HT-29 (cell line): ENCODE data around the gene RASL10B. TPM values are rescaled to one million over a fixed set of nuclear protein-coding genes. Genes with fewer than 3 reads are reported as not detected.

ENCODE experiments used
- DNase-seq: peaks from one replicate; pipeline ENCODE4 v3.0.0-alpha.2; 2015; ENCODE audit warnings: low spot score
- total RNA-seq: library from RNA; depleted of rRNA; stranded (reverse); fragments of >200 nt; shearing (Covaris generic); gene quantifications from 2 replicates; pipeline ENCODE4 v1.2.3, GENCODE V29; 2014

The RASL10B gene
- total RNA-seq, 1 experiment from 2014 or later = 7.5 TPM

DNA sequence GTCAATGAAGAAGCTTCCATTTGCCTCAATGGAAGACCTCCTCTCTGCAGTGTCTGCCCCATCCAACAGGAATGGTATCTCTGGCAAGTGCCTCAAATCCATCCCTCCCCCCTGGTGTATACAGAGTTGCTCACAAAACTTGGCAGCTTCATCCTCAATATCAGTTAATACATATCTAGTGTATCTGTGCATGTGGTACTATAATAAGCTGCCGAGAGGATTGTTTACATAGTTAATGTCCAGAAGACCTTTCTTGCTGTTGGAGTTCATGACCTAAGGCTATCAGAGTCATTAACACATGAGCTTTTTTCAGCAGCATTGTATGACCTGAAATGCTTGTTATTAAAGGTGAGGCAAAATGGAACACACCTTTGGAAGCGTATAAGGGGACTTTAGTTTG, 14.0 kb upstream of the RASL10B start:
- no peak for DNase-seq

DNA sequence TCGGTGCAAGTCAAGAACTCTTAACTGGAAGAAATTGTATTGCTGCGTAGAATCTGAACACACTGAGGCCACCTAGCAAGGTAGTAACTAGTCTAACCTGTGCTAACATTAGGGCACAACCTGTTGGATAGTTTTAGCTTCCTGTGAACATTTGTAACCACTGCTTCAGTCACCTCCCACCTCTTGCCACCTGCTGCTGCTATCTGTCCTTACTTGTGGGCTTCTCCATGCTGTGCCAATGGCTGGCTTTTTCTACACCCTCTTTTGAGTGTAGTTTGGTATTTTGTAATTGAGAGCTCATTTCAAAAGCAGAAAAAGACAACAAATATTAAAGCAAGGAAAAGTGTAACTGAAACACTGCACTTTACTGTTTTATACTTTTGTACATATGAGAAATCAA, 7.7 kb upstream of the RASL10B start:
- no peak for DNase-seq

DNA sequence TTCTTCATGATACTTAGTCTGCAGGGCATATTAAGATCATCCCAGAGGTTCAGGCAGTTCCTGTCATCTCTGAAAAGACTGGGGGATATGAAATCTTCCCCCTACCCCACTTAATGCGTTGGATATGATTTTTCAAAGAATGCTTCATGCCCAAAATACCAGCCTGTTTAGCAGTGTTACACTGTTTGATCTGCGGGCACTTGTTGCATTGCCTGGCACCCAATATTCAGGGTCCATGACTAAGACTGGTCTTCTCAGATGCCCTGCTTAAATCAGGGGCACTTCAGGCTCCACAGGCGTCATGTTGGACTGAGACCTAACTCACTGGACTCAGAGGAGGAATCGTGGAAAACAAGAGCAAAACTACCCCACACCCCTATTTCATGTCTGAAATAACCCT, 6.4 kb upstream of the RASL10B start:
- DNase-seq = no peak

DNA sequence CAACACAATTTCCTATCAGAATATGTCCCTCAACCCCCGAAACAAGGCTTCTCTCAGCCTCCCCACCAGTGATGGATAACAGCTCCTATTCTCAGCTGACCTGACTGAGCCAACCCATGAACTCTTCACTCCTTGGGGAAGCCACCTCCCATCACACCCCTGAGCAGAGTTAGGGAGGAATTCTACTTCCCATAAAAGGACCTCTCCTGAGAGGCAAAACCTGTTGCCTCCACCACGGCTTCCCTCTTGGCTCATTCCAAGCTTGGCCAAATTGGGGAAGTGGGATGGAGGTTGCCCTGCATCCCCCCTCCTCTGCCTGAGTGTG, 5.7 kb upstream of the RASL10B start:
- no peak for DNase-seq

DNA sequence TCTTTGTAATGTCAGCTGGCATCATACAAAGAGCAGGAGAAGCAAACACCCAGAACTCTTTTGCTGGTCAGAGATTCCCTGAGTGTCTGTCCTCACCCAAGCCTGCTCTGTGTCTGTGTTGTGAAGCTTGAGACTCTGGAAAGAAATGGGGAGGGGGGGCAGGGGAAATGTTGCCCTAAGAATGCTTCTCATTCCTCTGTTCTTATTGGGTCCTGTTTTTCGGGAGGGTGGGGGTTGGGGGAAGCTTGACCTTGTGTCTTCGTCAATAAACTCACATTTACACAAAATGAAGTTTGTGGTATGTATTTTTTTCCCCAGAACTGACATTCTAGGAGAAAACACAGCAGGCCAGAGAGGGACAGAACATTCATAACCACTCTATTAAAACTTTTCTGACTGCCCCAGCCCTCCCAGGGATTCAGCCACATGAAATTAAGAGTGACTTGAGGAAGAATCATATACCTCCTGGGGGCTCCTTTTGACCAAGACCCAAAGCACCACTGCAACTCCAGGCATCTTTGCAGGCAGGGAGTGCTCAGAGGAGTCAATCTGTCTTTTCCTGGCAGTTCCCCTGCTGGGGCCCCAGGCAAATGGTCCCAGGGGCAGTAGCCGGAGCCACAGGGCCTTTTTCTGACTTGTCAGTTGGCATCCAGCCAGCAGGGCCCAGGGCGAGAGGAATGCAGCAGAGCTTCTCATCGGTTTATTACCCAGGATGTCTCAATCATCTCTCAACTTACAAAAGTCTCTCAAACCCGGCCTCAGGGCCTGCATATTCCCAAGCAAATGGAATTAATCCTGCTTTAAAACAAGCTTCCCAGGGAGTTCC, 5.1 kb upstream of the RASL10B start:
- peak; percentile 48 for DNase-seq

DNA sequence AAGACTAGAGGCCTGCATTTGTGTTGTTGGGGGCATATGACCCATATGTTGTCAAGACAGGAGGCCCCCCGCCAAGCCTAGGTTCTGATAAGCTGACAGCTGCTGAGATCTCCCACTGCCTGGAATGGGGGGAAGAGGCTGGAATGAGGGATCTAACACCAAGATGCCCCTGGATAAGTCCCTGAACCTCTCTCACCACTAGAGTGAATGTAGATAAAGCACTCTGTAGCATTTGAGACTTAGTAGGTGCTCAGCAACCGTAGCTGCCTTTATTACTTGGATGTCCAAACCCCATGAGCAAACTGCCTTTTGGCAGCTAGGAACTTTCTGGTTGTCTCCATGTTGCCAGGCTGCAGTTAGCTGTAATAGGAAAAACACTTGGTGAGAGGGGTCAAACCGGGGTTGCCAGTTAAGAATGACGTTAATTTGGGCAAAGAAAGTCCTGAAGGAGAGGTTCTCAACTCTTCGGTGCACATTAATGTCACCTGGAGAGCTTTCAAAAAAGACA, 4.4 kb upstream of the RASL10B start:
- no peak for DNase-seq

DNA sequence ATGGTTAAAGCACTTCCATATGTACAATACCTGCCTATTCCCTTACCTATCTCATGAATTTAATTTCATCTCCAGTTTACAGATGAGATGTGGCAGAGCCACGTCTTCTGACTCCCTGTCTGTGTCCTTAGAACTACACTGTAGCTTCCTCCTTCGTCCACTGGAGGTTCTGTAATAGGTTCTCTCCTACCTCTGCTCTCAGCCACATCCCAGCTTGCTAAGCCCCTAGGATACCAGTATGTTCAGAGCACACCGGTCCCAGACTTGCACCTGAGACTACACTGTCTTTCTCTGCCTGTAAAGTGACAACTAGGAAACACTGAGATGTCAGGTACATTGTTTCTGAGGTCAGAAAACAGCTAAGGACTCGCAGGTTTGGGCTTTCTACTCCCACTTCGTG, 3.8 kb upstream of the RASL10B start:
- DNase-seq = no peak

DNA sequence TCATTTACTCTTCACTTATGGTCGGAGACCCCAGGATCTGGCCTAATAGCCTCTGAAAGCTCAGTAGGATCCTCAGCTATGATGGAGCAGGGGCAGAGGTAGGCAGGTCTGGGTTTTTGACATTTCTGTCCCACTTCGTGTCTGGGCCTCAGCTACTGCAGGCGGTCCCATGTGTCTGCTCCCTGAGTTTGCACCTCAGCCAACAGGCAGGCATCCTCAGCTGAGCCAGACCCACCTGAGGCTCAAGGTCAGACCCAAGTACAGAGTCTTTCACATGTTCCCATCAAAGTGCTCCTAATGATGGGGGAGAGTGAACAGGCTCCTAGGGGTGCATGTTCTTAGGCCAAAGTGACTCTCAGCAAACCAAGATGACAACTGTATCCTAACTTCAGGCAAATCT, 2.9 kb upstream of the RASL10B start:
- no peak for DNase-seq

DNA sequence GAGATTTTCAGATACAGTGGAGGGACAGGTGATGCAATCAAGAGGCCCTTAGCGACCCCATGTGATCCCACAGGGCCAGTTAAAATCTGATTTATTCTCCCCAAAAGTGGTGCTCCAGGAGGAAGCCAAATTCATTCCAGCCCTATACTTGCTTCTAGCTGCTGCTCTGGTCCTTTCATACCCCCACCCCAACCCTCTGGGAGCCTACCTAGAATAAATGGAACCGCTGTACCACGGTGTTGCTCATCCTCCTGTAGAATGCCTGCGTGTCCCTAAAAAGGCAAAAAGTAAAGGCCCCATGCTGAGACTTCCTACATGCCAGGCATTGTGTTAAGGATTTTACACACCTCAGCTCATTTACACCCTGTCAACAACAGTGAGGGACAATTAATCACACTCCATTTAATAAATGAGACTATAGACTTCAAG, 2.0 kb upstream of the RASL10B start:
- DNase-seq = no peak

DNA sequence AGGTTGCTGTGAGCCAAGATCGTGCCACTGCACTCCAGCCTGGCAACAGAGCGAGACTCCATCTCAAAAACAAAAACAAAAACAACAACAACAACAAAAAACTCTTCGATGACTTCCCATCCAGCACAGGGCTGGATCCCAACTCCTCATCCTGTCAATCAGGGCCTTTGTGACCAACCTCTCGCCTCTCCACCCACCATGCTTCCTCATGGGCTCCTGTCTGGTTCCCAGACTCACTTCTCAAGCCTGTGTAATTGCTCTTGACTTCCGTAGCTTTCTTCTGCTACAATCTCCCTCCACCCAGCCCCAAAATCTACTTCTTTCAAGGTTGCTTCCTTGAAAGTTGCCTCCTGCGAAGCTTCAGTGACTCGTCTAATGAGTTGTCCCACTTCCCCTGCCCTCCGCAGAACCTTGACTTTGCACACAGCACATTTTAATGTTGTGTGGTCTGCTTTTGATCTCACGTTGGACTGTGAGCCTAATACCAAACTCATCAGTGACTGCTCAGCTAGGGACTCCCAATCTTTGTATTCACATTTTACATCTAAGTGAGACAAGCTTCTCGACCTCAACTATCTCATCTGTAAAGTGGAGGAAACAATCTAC, 936 bp upstream of the RASL10B start:
- DNase-seq = no peak

DNA sequence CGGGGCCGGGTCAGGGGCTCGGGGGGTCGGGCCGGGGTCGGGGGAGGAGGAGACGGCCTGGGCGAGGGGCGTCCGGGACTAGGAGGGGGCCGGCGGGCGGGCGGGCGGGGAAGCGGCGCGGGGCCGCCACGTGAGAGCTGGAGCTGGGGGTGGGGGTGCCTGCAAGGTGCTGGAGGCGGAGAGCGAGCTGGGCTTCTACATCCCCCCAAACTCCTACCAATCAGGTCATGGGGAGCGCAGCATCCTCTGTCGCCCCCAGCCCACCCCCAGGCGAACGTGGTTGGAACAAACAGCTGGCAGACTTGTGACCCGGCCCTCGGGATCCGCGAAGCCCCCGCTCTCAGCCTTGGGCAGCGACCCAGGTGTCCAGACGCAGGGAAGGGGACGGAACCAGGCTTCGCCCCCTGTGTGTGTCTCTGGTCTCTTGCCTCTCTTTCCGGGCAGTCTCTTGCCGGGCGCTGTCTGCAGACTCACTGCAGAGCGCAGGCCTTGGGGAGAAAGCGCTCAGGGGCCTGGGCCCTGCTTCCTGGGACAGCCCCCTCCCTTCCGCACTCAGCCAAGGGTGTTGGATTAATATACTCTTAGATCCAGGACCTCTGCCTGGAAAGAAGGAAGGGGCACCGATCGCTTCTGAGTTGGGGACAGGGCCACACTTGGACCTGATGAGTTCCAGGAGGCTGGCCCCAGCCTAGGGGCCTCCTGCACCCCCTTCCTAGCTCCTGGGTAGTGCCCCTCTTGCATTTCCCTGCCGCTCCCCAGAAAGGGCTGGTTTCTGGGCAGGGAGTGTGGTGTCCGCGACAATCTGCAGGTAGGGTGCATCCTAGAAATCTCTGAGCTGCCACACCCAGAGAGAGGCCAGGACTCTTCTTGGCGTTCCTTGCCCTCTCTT, 722 bp downstream of the RASL10B start:
- no peak for DNase-seq

DNA sequence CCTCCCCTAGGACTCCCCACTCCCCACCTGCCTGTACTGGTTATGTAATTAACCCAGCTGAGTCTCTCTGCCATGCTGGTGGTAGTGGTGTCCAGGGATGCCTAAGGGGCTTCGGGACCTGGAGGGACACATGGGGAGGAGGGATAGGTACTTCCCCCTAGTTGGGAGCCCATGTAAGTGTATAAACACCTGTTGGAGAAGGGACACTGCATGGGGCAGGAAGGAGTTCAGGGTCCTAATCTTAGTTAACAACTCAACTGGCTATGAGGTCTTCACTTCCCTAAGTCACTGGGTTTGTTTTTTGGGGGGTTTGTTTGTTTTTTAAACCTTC, 1.3 kb downstream of the RASL10B start:
- no peak for DNase-seq

DNA sequence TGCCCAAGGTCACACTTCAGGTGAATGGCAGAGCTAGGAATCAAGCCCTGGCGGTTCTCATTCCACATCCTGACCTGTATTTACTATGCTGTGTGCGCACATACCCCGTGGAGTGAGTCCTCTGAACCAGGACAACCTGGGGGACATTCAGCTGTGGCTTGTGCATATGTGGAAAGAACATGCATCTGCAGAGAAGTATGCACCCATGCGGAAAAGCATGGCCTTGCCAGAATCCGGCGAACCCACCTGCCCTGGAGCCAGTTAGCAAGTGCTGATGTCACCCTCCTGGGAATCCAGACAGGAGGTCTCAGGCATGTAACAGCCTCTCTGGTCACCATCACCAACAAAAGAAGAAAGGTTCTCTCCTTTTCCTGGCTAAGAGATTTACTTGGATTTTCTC, 1.9 kb downstream of the RASL10B start:
- DNase-seq = no peak

DNA sequence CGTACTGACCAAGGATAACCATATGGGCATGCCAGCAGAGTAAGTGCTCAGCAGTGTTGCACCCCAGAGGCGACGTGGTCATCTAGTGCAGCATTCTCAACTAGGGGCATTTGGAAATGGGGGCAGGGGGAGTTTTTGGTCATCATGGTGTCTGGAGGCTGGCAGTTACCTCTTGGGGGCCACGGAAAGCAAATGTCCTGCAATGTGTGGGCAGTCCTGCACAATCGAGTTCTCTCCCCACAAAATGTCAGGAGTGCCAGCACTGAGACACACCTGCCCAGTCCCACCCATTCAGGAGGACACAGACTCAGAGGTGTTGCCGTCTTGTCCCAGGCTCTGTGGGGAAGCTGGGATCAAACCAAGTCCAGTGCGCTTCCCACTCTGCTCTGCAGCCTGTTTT, 3.0 kb downstream of the RASL10B start:
- DNase-seq = no peak

DNA sequence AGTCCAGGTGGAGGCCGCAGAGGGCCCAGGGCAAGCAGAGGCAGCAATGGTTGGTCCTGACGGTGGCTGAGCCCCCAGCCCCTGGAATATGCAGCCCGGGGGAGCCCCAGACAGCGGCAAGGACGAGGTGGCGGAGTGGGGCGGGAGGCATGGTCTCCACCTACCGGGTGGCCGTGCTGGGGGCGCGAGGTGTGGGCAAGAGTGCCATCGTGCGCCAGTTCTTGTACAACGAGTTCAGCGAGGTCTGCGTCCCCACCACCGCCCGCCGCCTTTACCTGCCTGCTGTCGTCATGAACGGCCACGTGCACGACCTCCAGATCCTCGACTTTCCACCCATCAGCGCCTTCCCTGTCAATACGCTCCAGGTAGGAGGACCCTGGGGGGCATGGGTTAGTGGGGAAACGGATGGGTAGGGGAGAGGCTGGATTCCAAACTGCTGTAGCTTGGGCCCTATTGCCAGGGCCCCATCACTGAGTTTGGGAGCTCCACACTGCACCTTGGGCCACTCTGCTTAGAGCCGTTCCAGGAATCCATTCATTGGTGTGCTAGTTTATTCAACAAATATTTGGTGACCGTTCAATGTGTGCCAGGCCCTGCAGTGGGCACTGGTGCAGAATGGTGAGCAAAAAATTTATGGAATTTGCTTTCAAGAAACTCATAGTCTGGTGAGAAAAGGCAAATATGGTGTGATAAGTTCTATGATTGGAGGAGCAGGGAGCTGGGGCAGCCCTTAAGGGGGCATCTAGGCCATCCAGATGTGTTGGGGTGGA, 3.8 kb downstream of the RASL10B start:
- DNase-seq = no peak

DNA sequence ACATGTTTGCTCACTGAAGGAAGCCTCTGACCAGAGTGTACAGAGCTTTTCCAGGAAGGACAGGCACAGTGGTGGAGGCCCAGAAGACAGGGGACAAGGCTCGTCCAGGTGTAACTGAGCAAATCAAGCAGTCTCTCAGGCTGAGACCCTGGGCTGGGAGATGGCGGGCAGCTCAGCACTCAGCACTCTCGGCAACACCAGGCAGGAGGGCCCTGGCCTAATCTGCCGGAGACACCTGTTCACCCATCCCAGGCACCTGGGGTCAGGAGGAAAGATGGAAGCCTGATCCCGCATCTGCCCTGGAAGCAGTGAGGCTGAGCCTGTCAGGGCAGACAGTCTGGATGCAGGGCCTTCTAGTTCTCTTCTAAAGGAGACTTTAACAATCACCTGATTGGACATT, 4.8 kb downstream of the RASL10B start:
- no peak for DNase-seq

DNA sequence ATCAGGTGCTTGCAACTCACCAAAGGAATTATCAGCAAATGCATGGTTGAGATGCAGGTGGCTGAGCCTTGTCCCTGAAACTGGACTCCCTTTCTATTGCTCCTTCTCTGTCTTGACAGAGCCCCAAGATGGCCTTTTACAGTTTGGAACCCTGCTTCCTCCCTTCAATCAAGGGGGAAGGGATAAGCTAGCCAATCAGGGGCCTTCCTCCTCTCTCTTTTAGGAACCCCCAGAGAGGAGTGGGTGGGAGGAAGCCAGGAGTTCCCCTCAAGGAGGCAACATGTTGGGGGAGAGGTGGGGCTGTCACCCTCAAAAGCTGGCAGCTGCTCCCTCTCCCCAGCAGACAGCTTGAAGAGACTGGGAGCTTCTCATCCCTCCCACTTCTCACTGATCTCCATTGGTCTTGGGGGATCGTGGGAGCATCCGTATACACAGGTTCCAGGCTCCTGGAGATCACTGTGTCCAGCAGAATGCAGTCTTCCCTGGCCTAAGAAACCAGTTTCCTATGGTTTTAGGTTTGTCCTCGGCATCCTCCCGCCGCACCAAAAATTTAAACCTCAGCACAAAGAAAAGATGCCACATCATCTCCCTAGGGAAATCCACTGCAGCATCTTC, 7.2 kb downstream of the RASL10B start:
- no peak for DNase-seq

DNA sequence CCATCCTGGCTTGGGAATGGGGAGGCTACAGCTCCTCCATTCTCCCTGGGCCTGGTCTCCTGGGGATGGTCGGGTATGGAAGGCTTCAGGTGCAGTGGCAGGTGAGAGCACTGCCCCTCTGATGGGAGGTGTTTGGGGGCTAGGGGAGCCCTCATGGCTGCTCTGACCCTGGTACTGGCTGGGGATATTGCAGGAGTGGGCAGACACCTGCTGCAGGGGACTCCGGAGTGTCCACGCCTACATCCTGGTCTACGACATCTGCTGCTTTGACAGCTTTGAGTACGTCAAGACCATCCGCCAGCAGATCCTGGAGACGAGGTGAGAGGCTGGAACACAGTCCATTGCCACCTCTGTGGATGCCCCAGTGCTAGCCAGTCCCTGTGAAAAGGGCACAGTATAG, 8.8 kb downstream of the RASL10B start:
- DNase-seq = no peak

DNA sequence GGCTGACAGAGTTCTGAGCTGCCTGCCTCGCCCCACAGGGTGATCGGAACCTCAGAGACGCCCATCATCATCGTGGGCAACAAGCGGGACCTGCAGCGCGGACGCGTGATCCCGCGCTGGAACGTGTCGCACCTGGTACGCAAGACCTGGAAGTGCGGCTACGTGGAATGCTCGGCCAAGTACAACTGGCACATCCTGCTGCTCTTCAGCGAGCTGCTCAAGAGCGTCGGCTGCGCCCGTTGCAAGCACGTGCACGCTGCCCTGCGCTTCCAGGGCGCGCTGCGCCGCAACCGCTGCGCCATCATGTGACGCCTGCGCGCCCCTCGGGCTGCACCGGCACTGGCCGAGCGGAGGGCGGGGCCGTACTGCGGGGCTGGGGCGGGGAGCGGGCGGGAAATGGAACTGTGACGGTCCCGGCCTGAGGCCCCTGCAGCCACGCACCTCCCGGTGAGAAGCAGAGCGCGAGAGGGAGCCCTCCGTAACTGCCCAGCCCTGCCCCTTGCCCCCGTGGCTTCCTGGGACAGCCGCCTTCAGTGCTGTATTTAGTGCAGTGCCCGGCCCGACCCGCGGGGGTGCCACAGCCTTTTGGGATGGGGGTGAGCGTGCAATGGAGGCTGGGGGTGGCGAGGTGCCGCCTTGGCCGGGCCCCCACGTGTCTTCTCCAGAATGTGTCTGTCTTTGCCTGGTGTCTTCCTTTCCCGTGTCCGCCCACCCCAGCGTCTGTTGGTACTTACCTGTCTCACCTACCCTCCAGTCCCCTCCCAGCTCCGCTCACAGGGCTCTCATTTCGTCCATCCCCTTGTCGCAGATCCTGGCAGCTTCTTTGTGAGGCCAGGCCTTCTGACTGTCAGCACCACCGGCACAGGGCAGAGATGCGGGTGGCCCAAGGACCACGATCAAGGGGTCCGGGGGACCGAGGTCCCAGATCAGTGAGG, 9.8 kb downstream of the RASL10B start:
- DNase-seq = no peak

DNA sequence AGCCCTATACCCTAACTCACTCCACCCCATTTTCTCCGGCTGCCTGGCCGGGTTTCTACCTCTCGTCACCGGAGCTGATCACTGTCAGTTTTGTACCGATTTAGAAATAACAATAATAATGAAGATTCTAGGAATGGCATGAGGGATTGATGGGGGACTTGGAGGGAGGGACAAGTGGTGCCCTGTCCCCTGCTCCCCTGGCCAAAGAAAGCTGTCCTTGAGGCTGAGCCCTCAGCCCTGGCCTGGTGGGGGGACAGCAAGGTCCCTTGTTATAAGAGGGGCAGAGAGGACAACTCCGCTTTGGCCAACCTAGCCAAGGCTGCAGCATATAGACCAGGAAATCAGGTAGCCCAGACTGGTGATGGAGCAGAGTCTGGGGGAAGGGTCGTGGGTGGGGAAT, 11.1 kb downstream of the RASL10B start:
- DNase-seq = no peak
